Sigmoid colon (tissue), 4 donors: ENCODE data around the gene TMEM18.

Experiments used
- EP300 ChIP-seq, 4 donors: sonication (generic); formaldehyde crosslinking; IDR thresholded peaks; one replicate each; pipeline ENCODE4 v1.6.1; 2017; ENCODE audit warnings: antibody characterized with exemption in 4 of 4
- POLR2A ChIP-seq, 2 donors: fragments of 450-650 bp; IDR thresholded peaks; one replicate each; pipeline ENCODE4 v1.6.1; 2016; ENCODE audit warnings: antibody characterized with exemption in 2 of 2, mild to moderate bottlenecking in 2 of 2, moderate library complexity in 2 of 2
- POLR2AphosphoS5 ChIP-seq, 4 donors: sonication (generic); formaldehyde crosslinking; IDR thresholded peaks; one replicate each; pipeline ENCODE4 v1.6.1; 2017; ENCODE audit warnings: antibody characterized with exemption in 4 of 4
- TF ChIP-seq, protein P1 (sequence below), 4 experiments: fragments of 450-650 bp in 3 of 4; fragments of 200-600 bp in 1 of 4; IDR thresholded peaks; one replicate each; pipeline ENCODE4 v1.5.1; 2016 to 2019; ENCODE audit warnings: antibody characterized with exemption in 4 of 4, mild to moderate bottlenecking in 3 of 4, moderate library complexity in 2 of 4

DNA sequence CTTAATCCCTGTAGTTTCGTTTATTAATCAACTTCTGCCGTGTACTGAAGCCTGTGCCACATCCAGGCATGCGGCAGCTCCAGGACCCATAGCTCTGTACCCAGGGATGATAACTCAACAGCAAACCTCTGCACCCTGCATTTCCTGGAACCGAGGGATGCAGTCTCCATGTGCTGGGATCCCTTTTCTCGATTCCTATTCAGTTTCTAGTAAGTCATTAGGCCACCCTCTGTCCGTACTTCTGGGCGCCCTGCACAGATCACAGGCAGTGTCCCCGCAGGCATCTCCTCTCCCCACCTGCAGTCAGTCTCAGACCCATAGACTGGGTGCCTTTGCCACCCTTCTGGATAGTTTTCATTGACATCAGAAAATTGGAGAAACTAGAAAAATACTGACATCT is 18.8 kb downstream of the TMEM18 start:
- TF ChIP-seq POLR2A (IDR thresholded peaks at IDR 0.05) (no peak), POLR2AphosphoS5 (IDR thresholded peaks at IDR 0.05) (no peak), EP300 (IDR thresholded peaks at IDR 0.05) (no peak)
- TF ChIP-seq, protein P1, sequence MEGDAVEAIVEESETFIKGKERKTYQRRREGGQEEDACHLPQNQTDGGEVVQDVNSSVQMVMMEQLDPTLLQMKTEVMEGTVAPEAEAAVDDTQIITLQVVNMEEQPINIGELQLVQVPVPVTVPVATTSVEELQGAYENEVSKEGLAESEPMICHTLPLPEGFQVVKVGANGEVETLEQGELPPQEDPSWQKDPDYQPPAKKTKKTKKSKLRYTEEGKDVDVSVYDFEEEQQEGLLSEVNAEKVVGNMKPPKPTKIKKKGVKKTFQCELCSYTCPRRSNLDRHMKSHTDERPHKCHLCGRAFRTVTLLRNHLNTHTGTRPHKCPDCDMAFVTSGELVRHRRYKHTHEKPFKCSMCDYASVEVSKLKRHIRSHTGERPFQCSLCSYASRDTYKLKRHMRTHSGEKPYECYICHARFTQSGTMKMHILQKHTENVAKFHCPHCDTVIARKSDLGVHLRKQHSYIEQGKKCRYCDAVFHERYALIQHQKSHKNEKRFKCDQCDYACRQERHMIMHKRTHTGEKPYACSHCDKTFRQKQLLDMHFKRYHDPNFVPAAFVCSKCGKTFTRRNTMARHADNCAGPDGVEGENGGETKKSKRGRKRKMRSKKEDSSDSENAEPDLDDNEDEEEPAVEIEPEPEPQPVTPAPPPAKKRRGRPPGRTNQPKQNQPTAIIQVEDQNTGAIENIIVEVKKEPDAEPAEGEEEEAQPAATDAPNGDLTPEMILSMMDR (IDR thresholded peaks at IDR 0.05): no peak
